BJ (cell line): ENCODE measurements around the gene SCRT2. TPM values are rescaled to one million over a fixed set of nuclear protein-coding genes. Genes with fewer than 3 reads are reported as not detected.

Experiments used
- CTCF ChIA-PET: fragments of 350-600 bp; formaldehyde crosslinking; extraction: SDS; loops from one replicate; lab custom pipeline; 2021; ENCODE audit warnings: antibody characterized with exemption, inconsistent platforms; lab: Yijun Ruan, JAX
- POLR2A ChIA-PET: fragments of 300-600 bp; sonication (Branson Sonifier 250); formaldehyde crosslinking; extraction: SDS; loops from one replicate; lab custom pipeline; 2021; ENCODE audit warnings: antibody characterized with exemption; lab: Charles Lee
- DNase-seq: peaks from one replicate; pipeline ENCODE4 v3.0.0-alpha.2; 2011; ENCODE audit warnings: low read depth
- H3K27me3 ChIP-seq: 2 replicates; pipeline ENCODE4 v1.6.0; 2011; ENCODE audit warnings: low read length; ENCODE audit not compliant: control insufficient read depth, insufficient read depth
- H3K36me3 ChIP-seq: 2 replicates; pipeline ENCODE4 v1.5.1; 2011; ENCODE audit warnings: low read length; ENCODE audit not compliant: control insufficient read depth, insufficient read depth
- H3K4me3 ChIP-seq: 2 replicates; pipeline ENCODE4 v1.5.1; 2011; ENCODE audit warnings: low read depth, mild to moderate bottlenecking, control low read depth, low read length
- CTCF ChIP-seq: IDR thresholded peaks from 2 replicates; pipeline ENCODE4 v1.5.1; 2011; ENCODE audit warnings: low read depth, mild to moderate bottlenecking, control low read depth, inconsistent platforms, low read length, moderate library complexity; ENCODE audit not compliant: insufficient read depth
- polyA plus RNA-seq: library from polyadenylated mRNA; depleted of rRNA; stranded (reverse); fragments of >200 nt; gene quantifications from 2 replicates; pipeline ENCODE4 v1.2.3, GENCODE V29; 2011

Gene SCRT2
- polyA plus RNA-seq, 1 experiment, result not detected

- ChIA-PET CTCF (interaction anchor here (1.5 to 1.9 kb wide), 2 partner anchors 8 to 13 kb away, joined by 5 to 7 read pairs; no protein-coding TSS in a partner anchor), POLR2A (no interaction called here)
- no peak overlapping the region for H3K4me3 ChIP-seq
- H3K36me3 ChIP-seq, result no peaks in the 10 kb centered on the region
- no peak for DNase-seq
- H3K27me3 ChIP-seq, result peaks cover 19% of the 10 kb centered on the region
- TF ChIP-seq CTCF, result no peak
Measured at GRCh38 chr20:658731-659291, 16.8 kb downstream of the SCRT2 start.

- DNase-seq, result no peak
- no peak overlapping the region for H3K4me3 ChIP-seq
- POLR2A ChIA-PET, result no interaction called here
- no peaks in the 10 kb centered on the region for H3K36me3 ChIP-seq
- CTCF ChIA-PET, result interaction anchor here (0.8 to 1.9 kb wide), 3 partner anchors 9 to 13 kb away, joined by 3 to 7 read pairs (median 5); no protein-coding TSS in a partner anchor
- peaks cover 16% of the 10 kb centered on the region for H3K27me3 ChIP-seq
- TF ChIP-seq CTCF, result no peak
Measured at GRCh38 chr20:658202-658601, 17.4 kb downstream of the SCRT2 start.

- Histone ChIP-seq H3K4me3 (no peak overlapping the region), H3K27me3 (no peaks in the 10 kb centered on the region), H3K36me3 (no peaks in the 10 kb centered on the region; the same call in none of the 2 replicates)
- no peak for DNase-seq
- CTCF ChIA-PET, result interaction anchor here (1.5 to 3.0 kb wide), 2 partner anchors 10 to 11 kb away, joined by 4 to 11 read pairs; no protein-coding TSS in a partner anchor
- POLR2A ChIA-PET, result no interaction called here
- TF ChIP-seq CTCF, result no peak
Measured at GRCh38 chr20:655726-656624, 19.6 kb downstream of the SCRT2 start.

GRCh38 chr20:654417-654750, 21.2 kb downstream of the SCRT2 start:
- Histone ChIP-seq H3K4me3 (no peak overlapping the region), H3K36me3 (peaks cover 7% of the 10 kb centered on the region), H3K27me3 (no peaks in the 10 kb centered on the region)
- ChIA-PET CTCF (interaction anchor here (1.3 to 3.0 kb wide), 2 partner anchors 9 to 13 kb away, joined by 6 to 11 read pairs; no protein-coding TSS in a partner anchor), POLR2A (no interaction called here)
- DNase-seq, result no peak
- TF ChIP-seq CTCF, result no peak
